Measurements from ENCODE around the gene SMIM32.

Gene SMIM32

GRCh38 chr5:136200130-136200529 lies 7.2 kb upstream of the SMIM32 start:
- H3K27ac ChIP-seq = no peak overlapping the region
- TF ChIP-seq CTCF (conservative IDR thresholded peaks at IDR 0.05) = no peak
- no peak for TF ChIP-seq ZFX (IDR thresholded peaks at IDR 0.05)

- TF ChIP-seq CTCF (conservative IDR thresholded peaks at IDR 0.05) (no peak), ZFX (IDR thresholded peaks at IDR 0.05) (no peak)
- no peak overlapping the region for H3K27ac ChIP-seq
Observed at GRCh38 chr5:136199408-136199807, 6.4 kb upstream of the SMIM32 start.

- H3K27ac ChIP-seq = no peak overlapping the region
- no peak for TF ChIP-seq CTCF (conservative IDR thresholded peaks at IDR 0.05)
- no peak for TF ChIP-seq ZFX (IDR thresholded peaks at IDR 0.05)
Observed at GRCh38 chr5:136198453-136198852, 5.5 kb upstream of the SMIM32 start.

GRCh38 chr5:136197462-136198142 lies 4.6 kb upstream of the SMIM32 start:
- H3K27ac ChIP-seq = no peak overlapping the region
- TF ChIP-seq ZFX (IDR thresholded peaks at IDR 0.05) (no peak), CTCF (conservative IDR thresholded peaks at IDR 0.05) (no peak)

- TF ChIP-seq CTCF (conservative IDR thresholded peaks at IDR 0.05) = no peak
- no peak for TF ChIP-seq ZFX (IDR thresholded peaks at IDR 0.05)
- H3K27ac ChIP-seq = no peak overlapping the region
Observed at GRCh38 chr5:136195971-136196820, 3.2 kb upstream of the SMIM32 start.

GRCh38 chr5:136194576-136194975 lies 1.6 kb upstream of the SMIM32 start:
- TF ChIP-seq CTCF (conservative IDR thresholded peaks at IDR 0.05) = no peak
- no peak for TF ChIP-seq ZFX (IDR thresholded peaks at IDR 0.05)
- no peak overlapping the region for H3K27ac ChIP-seq

GRCh38 chr5:136193322-136193935 lies 467 bp upstream of the SMIM32 start:
- TF ChIP-seq ZFX (IDR thresholded peaks at IDR 0.05) = no peak
- no peak for TF ChIP-seq CTCF (conservative IDR thresholded peaks at IDR 0.05)
- no peak overlapping the region for H3K27ac ChIP-seq
